HG02840 (cell line): Measurements from ENCODE around the gene SPP1.

ENCODE experiments used
- ATAC-seq: cut with Tn5 transposase; IDR thresholded peaks from one replicate; pipeline ENCODE4 v1.9.1; 2021; ENCODE audit warnings: mild to moderate bottlenecking, moderate library complexity, moderate number of reproducible peaks; ENCODE audit not compliant: unreplicated experiment, low FRiP score

Gene SPP1

GRCh38 chr4:87950936-87951511, 24.5 kb upstream of the SPP1 start:
- ATAC-seq, result no peak

- no peak for ATAC-seq
Measured at GRCh38 chr4:87953826-87954225, 21.7 kb upstream of the SPP1 start.

- ATAC-seq, result no peak
Measured at GRCh38 chr4:87956501-87956900, 19.0 kb upstream of the SPP1 start.

GRCh38 chr4:87957061-87957460, 18.5 kb upstream of the SPP1 start:
- ATAC-seq, result no peak

GRCh38 chr4:87961993-87962392, 13.5 kb upstream of the SPP1 start:
- ATAC-seq, result no peak

- no peak for ATAC-seq
Measured at GRCh38 chr4:87962398-87963146, 12.9 kb upstream of the SPP1 start.

GRCh38 chr4:87965501-87965975, 10.0 kb upstream of the SPP1 start:
- ATAC-seq, result no peak

GRCh38 chr4:87966095-87966496, 9.4 kb upstream of the SPP1 start:
- no peak for ATAC-seq

- ATAC-seq, result no peak
Measured at GRCh38 chr4:87967193-87967592, 8.3 kb upstream of the SPP1 start.

GRCh38 chr4:87970121-87970520, 5.4 kb upstream of the SPP1 start:
- ATAC-seq, result no peak

- no peak for ATAC-seq
Measured at GRCh38 chr4:87971866-87972265, 3.6 kb upstream of the SPP1 start.

GRCh38 chr4:87973283-87974169, 2.0 kb upstream of the SPP1 start:
- ATAC-seq, result no peak

- peak; percentile 18 for ATAC-seq
Measured at GRCh38 chr4:87974856-87975462, 555 bp upstream of the SPP1 start.

- no peak for ATAC-seq
Measured at GRCh38 chr4:87977521-87978278, 2.2 kb downstream of the SPP1 start.

- no peak for ATAC-seq
Measured at GRCh38 chr4:87978681-87979080, 3.2 kb downstream of the SPP1 start.

GRCh38 chr4:87979810-87980209, 4.3 kb downstream of the SPP1 start:
- ATAC-seq, result no peak

GRCh38 chr4:87981486-87981885, 6.0 kb downstream of the SPP1 start:
- no peak for ATAC-seq

- ATAC-seq, result no peak
Measured at GRCh38 chr4:87982036-87982435, 6.5 kb downstream of the SPP1 start.

GRCh38 chr4:87982446-87983010, 7.0 kb downstream of the SPP1 start:
- no peak for ATAC-seq

GRCh38 chr4:87983996-87984395, 8.5 kb downstream of the SPP1 start:
- ATAC-seq, result no peak
